ENCODE measurements around the gene USP49. TPM values are rescaled to one million over a fixed set of nuclear protein-coding genes. Genes with fewer than 3 reads are reported as not detected.

USP49 gene
- total RNA-seq, 6 experiments from 2014 or later, result 1.7 to 2.3 (median 2.0) TPM

DNA sequence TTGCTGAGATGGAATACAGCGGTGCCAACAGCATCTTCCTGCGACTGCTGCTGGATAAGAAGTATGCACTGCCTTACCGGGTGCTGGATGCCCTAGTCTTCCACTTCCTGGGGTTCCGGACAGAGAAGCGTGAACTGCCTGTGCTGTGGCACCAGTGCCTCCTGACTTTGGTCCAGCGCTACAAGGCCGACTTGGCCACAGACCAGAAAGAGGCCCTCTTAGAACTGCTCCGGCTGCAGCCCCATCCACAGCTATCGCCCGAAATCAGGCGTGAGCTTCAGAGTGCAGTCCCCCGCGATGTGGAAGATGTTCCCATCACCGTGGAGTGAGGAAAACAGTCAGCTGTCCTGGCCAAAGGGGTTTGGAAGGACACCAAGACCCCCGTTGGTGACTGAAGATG lies 37.2 kb upstream of the USP49 start:
- H3K27me3 Mint-ChIP-seq (ENCODE audit: insufficient read depth), result no peaks in the 10 kb centered on the region
- peaks cover 21% of the 10 kb centered on the region for H3K36me3 Mint-ChIP-seq (ENCODE audit: low read depth)
- no peak for DNase-seq
- no peaks in the 10 kb centered on the region for H3K9me3 Mint-ChIP-seq
- no peak overlapping the region for H3K4me3 Mint-ChIP-seq
- TF ChIP-seq, protein P1, sequence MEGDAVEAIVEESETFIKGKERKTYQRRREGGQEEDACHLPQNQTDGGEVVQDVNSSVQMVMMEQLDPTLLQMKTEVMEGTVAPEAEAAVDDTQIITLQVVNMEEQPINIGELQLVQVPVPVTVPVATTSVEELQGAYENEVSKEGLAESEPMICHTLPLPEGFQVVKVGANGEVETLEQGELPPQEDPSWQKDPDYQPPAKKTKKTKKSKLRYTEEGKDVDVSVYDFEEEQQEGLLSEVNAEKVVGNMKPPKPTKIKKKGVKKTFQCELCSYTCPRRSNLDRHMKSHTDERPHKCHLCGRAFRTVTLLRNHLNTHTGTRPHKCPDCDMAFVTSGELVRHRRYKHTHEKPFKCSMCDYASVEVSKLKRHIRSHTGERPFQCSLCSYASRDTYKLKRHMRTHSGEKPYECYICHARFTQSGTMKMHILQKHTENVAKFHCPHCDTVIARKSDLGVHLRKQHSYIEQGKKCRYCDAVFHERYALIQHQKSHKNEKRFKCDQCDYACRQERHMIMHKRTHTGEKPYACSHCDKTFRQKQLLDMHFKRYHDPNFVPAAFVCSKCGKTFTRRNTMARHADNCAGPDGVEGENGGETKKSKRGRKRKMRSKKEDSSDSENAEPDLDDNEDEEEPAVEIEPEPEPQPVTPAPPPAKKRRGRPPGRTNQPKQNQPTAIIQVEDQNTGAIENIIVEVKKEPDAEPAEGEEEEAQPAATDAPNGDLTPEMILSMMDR (IDR thresholded peaks at IDR 0.05), result no peak
- H3K27ac Mint-ChIP-seq, result no peak overlapping the region
- peaks cover 12% of the 10 kb centered on the region for H3K4me1 Mint-ChIP-seq (ENCODE audit: low read depth)

DNA sequence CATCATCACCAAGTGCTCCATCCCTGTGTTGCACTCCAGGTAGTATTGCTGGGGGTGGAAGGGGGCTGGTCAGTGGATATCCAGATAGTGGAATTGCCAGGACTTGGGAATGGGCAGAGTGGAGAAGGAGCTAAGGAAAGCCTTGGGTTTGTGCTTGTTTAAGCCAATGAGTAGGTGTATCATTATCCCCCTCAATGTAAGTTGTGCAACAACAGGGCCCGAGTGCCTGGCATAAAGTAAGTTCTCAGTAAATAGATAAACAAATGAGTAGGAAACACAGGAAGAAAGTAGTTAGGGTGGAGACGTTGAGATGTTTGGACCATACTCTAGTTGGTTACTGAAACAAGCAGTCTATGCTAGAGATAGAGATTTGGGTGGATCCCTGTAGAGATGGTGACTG lies 36.6 kb upstream of the USP49 start:
- Mint-ChIP-seq H3K9me3 (no peaks in the 10 kb centered on the region), H3K27ac (no peak overlapping the region), H3K36me3 (ENCODE audit: low read depth) (peaks cover 21% of the 10 kb centered on the region), H3K4me1 (ENCODE audit: low read depth) (peaks cover 15% of the 10 kb centered on the region), H3K27me3 (ENCODE audit: insufficient read depth) (no peaks in the 10 kb centered on the region), H3K4me3 (no peak overlapping the region)
- DNase-seq, result no peak
- TF ChIP-seq, protein P1 (IDR thresholded peaks at IDR 0.05), result no peak

DNA sequence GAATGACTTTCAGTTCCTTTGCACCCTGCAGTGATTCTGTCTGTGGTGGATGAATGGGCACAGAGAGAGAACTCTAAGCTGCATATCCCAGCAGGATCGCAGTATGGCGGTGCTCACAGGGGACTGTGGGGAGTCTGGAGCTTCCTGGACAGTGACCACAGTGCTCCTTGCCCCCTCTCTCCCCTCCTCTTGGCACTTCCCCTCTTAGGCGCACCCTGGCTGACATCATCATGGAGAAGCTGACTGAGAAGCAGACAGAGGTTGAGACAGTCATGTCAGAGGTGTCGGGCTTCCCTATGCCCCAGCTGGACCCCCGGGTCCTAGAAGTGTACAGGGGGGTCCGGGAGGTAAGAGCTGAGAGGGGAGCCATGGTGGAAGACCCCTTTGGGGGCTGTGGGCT lies 34.7 kb upstream of the USP49 start:
- no peaks in the 10 kb centered on the region for H3K27me3 Mint-ChIP-seq (ENCODE audit: insufficient read depth)
- no peak for DNase-seq
- no peaks in the 10 kb centered on the region for H3K9me3 Mint-ChIP-seq
- peaks cover 19% of the 10 kb centered on the region for H3K36me3 Mint-ChIP-seq (ENCODE audit: low read depth)
- TF ChIP-seq, protein P1 (IDR thresholded peaks at IDR 0.05), result no peak
- no peak overlapping the region for H3K27ac Mint-ChIP-seq
- no peak overlapping the region for H3K4me3 Mint-ChIP-seq
- peaks cover 7% of the 10 kb centered on the region for H3K4me1 Mint-ChIP-seq (ENCODE audit: low read depth)

DNA sequence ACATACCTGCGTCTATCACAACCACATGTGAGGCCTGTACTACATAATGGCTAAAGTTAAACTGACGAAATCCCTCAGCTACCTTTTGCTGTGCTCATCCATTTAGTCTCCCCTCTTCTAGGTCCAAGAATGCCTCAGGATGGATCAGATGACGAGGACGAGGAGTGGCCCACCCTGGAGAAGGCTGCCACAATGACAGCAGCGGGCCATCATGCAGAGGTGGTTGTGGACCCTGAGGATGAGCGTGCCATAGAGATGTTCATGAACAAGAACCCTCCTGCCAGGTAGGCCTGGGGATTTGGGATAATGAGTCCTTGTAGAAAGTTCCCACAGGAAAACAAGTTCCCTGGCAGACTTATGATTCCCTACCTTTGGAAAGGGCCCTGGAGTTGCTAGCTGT lies 32.1 kb upstream of the USP49 start:
- Mint-ChIP-seq H3K9me3 (no peaks in the 10 kb centered on the region), H3K36me3 (ENCODE audit: low read depth) (peaks cover 32% of the 10 kb centered on the region), H3K27me3 (ENCODE audit: insufficient read depth) (no peaks in the 10 kb centered on the region; the same call in 1 of the 2 replicates), H3K4me1 (ENCODE audit: low read depth) (peaks cover 30% of the 10 kb centered on the region), H3K4me3 (no peak overlapping the region), H3K27ac (peak overlapping the region; percentile 69)
- TF ChIP-seq, protein P1 (IDR thresholded peaks at IDR 0.05), result no peak
- DNase-seq, result no peak

DNA sequence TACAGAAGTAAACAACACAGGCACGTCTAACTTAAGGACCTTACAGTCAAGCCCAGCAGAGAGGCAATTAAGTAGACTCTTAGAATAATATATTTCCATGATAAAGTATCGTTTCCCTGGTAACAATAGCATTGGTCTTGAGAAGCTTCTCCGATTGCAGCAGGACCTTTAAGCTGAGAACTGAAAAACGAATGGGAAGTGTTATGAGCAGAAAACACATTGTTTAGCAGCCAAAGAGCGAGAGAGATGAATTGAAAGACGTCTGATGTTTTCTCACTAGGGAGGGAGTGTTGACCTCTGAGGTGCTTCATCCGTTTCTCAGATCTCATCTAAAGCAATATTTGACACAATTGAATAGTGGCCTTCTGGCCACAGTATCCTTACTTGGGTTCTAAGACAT lies 27.0 kb upstream of the USP49 start:
- Mint-ChIP-seq H3K9me3 (no peaks in the 10 kb centered on the region), H3K4me3 (peak overlapping the region; percentile 98), H3K36me3 (ENCODE audit: low read depth) (peaks cover 27% of the 10 kb centered on the region; the same call in 1 of the 2 replicates), H3K4me1 (ENCODE audit: low read depth) (peaks cover 53% of the 10 kb centered on the region), H3K27me3 (ENCODE audit: insufficient read depth) (no peaks in the 10 kb centered on the region; the same call in 1 of the 2 replicates), H3K27ac (peak overlapping the region; percentile 99)
- TF ChIP-seq, protein P1 (IDR thresholded peaks at IDR 0.05), result no peak
- DNase-seq, result no peak

DNA sequence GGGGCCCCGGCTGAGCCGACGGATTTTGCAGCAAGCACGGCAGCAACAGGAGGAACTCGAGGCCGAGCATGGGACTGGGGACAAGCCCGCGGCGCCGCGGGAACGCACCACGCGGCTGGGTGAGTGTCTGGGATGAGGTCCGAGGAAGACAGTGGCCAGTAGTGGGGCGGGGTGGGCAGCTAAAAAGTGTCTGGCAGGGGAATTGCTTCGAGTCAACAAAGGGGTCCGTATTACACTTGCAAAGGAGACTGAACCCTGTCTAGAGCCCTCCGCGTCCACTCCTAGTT lies 26.5 kb upstream of the USP49 start:
- peaks cover 53% of the 10 kb centered on the region for H3K4me1 Mint-ChIP-seq (ENCODE audit: low read depth)
- peaks cover 29% of the 10 kb centered on the region for H3K36me3 Mint-ChIP-seq (ENCODE audit: low read depth)
- DNase-seq, result no peak
- H3K4me3 Mint-ChIP-seq, result peak overlapping the region; percentile 98
- H3K27me3 Mint-ChIP-seq (ENCODE audit: insufficient read depth), result no peaks in the 10 kb centered on the region; the same call in 1 of the 2 replicates
- TF ChIP-seq, protein P1 (IDR thresholded peaks at IDR 0.05), result no peak
- no peaks in the 10 kb centered on the region for H3K9me3 Mint-ChIP-seq
- peak overlapping the region; percentile 99 for H3K27ac Mint-ChIP-seq

All from HFFc6 (cell line).